NCI-H82 treated with DMSO at 0.1 percent for 48 hours (cell line): ENCODE measurements around the gene DNAAF5.

Source experiments
- DNase-seq: peaks from one replicate; lab custom pipeline; 2025; ENCODE audit not compliant: unreplicated experiment; lab: John Stamatoyannopoulos, UW

DNAAF5 gene

GRCh38 chr7:726084-726853 lies at the start of gene DNAAF5:
TSS of gene DNAAF5 (plus strand) at chr7:726699. CDS start at chr7:726721, 22 bp downstream.
- DNase-seq: peak; percentile 78

GRCh38 chr7:676972-677385 lies 49.5 kb upstream of the DNAAF5 start:
- no peak for DNase-seq

GRCh38 chr7:680411-681127 lies 45.9 kb upstream of the DNAAF5 start:
- no peak for DNase-seq

GRCh38 chr7:681551-682307 lies 44.8 kb upstream of the DNAAF5 start:
- DNase-seq: no peak

GRCh38 chr7:682810-683209 lies 43.7 kb upstream of the DNAAF5 start:
- DNase-seq: no peak

GRCh38 chr7:683526-684205 lies 42.8 kb upstream of the DNAAF5 start:
- no peak for DNase-seq

DNA sequence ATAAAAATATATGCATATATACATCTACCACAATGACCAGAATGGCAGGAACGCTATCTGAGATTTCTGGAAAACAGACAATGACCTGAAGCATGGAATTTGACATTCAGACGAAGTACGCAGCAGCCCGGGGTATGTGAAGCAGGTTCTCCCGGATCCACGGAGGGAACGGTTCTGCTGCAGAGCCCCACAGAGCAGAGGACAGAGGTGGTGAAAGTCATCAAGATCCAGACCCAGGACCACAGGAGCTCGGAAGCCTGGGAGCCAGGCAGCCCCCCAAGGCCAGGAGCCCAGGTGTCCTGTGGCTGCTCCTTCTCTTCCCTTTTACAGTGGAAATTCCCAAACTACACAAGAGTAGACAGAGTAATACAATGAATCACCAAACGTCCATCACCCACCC lies 42.1 kb upstream of the DNAAF5 start:
- no peak for DNase-seq

DNA sequence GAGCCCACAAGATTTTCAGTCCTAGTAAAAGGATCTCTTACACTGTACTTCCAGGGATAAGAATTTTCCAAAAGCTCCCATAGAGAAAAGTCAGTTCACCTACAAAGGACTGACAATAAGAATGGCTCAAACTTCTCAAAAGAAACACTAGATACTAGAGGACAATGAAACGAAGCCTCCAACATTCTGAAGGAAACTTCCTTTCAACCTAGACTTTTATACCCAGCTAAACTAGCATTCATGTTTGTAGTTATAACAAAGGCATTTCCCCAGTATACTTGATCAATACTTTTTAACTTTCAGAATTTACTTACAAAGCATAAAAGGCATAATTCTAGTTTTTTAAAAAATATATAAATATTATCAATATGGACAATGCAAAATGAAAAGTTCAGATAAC lies 41.0 kb upstream of the DNAAF5 start:
- DNase-seq: no peak

DNA sequence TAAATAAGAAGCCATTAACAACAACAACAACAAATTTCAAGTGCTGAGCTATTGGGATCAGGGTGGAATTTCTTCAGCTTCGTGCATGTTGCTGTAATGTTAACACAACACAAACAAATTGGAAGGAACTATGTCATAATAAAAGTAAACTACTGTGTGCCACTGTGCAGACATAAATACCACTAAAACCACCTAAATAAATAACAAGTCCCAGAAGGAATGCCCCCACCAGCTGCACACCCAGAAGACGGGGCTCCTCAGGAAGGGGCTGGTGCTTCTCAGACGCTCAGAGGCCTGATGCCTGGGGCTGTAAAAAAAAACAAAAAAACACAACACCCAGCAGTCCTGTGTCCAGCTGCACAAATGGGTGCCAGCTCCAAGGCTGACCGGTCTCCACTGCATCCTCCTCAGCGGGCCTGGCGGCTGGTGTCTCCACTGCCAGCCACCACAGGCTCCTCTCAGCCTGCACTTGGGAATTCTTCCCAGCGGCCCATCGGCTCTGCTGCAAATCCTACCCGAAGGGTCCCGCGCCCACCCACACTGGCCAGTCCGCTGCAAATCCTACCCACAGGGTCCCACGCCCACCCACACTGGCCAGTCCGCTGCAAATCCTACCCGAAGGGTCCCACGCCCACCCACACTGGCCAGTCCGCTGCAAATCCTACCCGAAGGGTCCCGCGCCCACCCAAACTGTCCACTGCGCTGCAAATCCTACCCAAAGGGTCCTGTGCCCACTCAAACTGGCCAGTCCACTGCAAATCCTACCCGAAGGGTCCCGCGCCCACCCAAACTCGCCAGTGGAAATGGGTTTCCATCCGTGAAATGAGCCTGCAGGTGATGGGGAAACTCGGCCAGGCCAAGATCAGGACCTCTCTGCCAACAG lies 35.8 kb upstream of the DNAAF5 start:
- no peak for DNase-seq

DNA sequence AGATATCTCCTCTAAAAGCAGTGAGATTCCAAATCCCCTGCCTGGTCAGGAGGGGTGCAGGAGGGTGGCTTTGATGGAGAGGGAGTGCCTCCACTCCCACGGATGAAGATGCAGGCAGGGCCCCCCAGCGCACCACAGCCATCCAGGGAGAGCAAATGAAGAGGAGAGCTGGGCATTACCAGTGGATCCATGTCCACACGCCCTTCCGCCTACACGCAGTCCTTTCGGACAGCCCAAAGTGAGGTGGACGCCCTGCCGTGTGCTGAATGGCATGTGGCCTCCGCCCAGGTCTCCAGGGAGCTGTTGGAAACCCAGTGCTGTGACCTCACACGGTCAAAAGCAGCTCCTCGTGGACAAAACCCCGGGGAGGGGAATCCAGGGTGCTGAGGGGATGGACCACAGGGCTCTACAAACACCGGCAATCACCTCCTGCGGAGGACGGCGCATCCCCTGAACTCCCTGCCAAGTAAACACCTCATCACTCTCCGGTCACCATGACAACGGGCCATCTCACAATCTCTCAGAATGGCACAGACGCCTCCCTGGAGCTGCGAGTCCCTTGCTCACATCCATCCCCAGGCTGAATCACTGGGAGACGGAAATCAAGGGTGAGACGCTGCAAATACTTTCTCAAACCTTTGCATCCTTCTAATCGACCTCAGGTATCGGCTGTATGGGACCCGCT lies 35.0 kb upstream of the DNAAF5 start:
- DNase-seq: no peak

DNA sequence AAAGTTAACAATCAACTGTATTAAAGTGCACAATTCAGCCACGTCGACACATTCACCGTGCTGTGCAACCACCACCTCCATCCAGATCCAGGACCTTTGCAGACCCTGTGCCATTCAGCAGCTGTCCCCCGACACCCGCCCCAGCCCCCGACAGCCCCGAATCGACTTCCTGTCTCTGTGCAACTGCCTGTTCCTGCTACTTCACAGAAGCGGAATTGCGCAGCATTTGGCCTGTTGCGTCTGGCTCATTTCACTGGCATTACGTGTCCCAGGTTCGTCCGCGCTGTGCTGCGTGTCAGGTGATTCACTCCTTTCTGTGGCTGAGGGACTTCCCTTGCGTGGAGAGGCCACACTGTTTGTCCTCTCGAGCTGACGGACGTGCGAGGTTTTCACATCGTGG lies 33.2 kb upstream of the DNAAF5 start:
- no peak for DNase-seq

DNA sequence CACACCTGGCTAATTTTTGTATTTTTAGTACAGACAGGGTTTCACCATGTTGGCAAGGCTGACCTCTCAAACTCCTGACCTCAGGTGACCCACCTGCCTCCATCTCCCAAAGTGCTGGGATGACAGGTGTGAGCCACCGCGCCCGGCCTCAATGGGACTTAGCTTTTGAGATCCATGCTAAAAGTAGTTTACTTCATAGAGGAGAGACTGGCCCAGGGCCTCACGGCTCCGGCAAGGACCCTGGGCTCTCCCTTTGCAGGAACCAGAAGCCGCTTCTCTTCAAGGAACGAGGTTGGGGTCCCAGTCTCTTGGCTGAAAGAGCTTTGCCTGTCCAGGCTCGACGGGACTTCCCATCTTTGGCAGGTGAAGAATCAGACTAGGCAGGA lies 30.1 kb upstream of the DNAAF5 start:
- DNase-seq: no peak

DNA sequence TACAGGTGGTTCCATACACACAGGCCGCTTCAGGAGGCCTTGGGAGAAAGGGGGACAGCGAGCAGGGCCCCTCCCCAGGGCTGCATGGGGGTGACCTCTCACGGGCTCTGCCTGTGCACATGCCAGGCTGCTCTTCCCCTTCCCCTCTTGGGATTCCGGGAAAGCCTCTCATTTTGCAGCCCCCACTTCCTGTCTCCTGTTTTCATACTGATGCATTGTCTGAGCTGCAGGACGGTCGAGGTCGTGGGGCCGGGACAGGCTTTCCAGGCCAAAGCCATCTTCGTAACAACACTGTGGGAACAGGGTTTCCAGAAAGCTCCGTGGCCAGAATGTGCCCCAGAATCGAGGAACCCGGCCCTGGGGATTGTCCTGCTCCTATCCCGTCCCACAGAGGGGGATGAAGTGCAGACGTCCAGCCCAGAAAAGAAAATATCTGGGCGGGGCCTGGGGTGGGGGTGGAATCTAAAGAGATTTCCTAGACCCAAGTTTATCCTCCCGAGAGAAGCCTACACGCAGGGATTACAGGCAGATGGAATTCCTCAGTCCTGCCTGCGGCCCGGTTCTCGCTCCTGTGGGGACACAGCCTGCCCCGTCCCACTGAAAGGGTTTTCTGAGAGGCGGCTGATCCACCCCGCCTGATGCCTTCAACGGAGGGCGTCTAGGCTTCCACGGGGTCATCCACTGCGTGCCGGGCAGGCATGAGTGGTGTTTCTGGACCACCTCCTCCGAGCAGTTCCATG lies 29.5 kb upstream of the DNAAF5 start:
- DNase-seq: peak; percentile 0

GRCh38 chr7:698515-699475 lies 27.7 kb upstream of the DNAAF5 start:
- DNase-seq: no peak

DNA sequence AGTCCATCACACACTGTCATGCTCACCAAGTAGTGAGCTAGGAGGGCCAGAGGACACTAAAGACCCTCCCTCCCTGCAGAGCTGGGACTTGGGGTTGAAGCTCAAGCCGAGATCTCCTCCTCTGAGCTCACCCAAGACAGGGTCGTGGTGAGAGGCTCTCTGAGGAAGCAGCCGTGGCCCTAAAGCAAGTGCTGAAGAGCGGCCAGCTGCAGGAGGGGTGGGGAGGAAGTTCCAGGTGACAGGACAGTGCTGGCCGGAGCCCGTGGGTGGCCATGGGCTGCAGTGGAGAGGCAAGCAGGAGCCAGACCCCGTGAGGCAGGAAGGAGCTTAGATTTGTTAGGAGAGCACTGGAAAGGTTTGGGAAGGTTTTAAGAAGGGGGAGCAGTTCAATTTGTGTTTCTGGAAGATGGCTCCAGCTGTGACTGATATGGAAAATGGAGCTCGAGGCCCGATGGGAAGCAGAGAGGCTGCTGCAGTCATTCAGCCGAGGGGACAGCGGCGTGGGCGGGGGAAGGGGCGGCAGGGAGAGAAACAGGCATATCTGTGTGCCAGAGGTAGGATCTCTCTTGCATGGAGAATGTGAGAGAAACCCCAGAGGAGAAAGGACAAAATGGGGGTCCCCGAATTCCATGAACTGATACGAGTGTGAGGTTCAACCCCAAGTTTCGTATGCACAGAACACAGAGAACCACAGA lies 26.9 kb upstream of the DNAAF5 start:
- DNase-seq: no peak

GRCh38 chr7:701086-701671 lies 25.3 kb upstream of the DNAAF5 start:
- no peak for DNase-seq

- DNase-seq: no peak
Measured at GRCh38 chr7:703049-703448, 23.4 kb upstream of the DNAAF5 start.
